Loucy (cell line): Measurements from ENCODE around the gene CABP7.

Experiments used
- CTCF ChIP-seq: fragments of 200-600 bp; sonication (generic); conservative IDR thresholded peaks from 2 replicates; pipeline ENCODE4 v1.5.1; 2014; ENCODE audit warnings: mild to moderate bottlenecking, antibody characterized with exemption, low read length
- EZH2phosphoT487 ChIP-seq: fragments of 200-600 bp; IDR thresholded peaks from 2 replicates; pipeline ENCODE4 v1.6.1; 2018; ENCODE audit warnings: antibody characterized with exemption, mild to moderate bottlenecking, moderate library complexity, borderline replicate concordance

GRCh38 chr22:29697853-29698598 lies 21.8 kb upstream of the CABP7 start:
- TF ChIP-seq CTCF, result no peak
- no peak for TF ChIP-seq EZH2phosphoT487
